T-helper 1 cell treated with Interleukin-12 subunit alpha and Interleukin-12 subunit beta and Interleukin-4 antibody, amounts not matched to agents 30 μg/mL and 1 μg/mL, for 36 hours (primary cell): ENCODE data around the gene OPN4.

ENCODE experiments used
- H3K27ac Mint-ChIP-seq: one replicate; pipeline ENCODE4 v1.8.0; 2021; ENCODE audit warnings: mild to moderate bottlenecking, mixed read lengths
- H3K27me3 Mint-ChIP-seq: one replicate; pipeline ENCODE4 v1.8.0; 2021; ENCODE audit warnings: low read depth, mixed read lengths
- H3K36me3 Mint-ChIP-seq: one replicate; pipeline ENCODE4 v1.8.0; 2021; ENCODE audit warnings: low read depth, mixed read lengths
- H3K4me1 Mint-ChIP-seq: one replicate; pipeline ENCODE4 v1.8.0; 2021; ENCODE audit warnings: low read depth, mixed read lengths
- H3K4me3 Mint-ChIP-seq: one replicate; pipeline ENCODE4 v1.8.0; 2021; ENCODE audit warnings: mild to moderate bottlenecking, moderate library complexity, mixed read lengths
- H3K9me3 Mint-ChIP-seq: one replicate; pipeline ENCODE4 v1.8.0; 2021; ENCODE audit warnings: mixed read lengths

The OPN4 gene

GRCh38 chr10:86689146-86689545 is 34.8 kb downstream of the OPN4 start:
- Mint-ChIP-seq H3K27me3 (no peaks in the 10 kb centered on the region), H3K4me3 (no peak overlapping the region), H3K36me3 (no peaks in the 10 kb centered on the region), H3K4me1 (no peaks in the 10 kb centered on the region), H3K9me3 (no peaks in the 10 kb centered on the region), H3K27ac (no peak overlapping the region)

- no peaks in the 10 kb centered on the region for H3K4me1 Mint-ChIP-seq
These were observed 35.9 kb downstream of the OPN4 start for GRCh38 chr10:86690231-86690630.

GRCh38 chr10:86690657-86691084 is 36.3 kb downstream of the OPN4 start:
- no peak overlapping the region for H3K27ac Mint-ChIP-seq
- peaks cover 4% of the 10 kb centered on the region for H3K27me3 Mint-ChIP-seq

More at GRCh38 chr10:86690231-86690630, 35.9 kb downstream of the OPN4 start:
- no peak overlapping the region for H3K27ac Mint-ChIP-seq
- no peaks in the 10 kb centered on the region for H3K27me3 Mint-ChIP-seq
- no peak overlapping the region for H3K4me3 Mint-ChIP-seq
- H3K9me3 Mint-ChIP-seq, result no peaks in the 10 kb centered on the region
- no peaks in the 10 kb centered on the region for H3K36me3 Mint-ChIP-seq

GRCh38 chr10:86691333-86692022 is 37.1 kb downstream of the OPN4 start:
- H3K9me3 Mint-ChIP-seq, result no peaks in the 10 kb centered on the region
- H3K4me1 Mint-ChIP-seq, result no peaks in the 10 kb centered on the region
- no peak overlapping the region for H3K27ac Mint-ChIP-seq
- H3K4me3 Mint-ChIP-seq, result no peak overlapping the region
- peaks cover 12% of the 10 kb centered on the region for H3K27me3 Mint-ChIP-seq
- H3K36me3 Mint-ChIP-seq, result no peaks in the 10 kb centered on the region

More at GRCh38 chr10:86690657-86691084, 36.3 kb downstream of the OPN4 start:
- Mint-ChIP-seq H3K4me3 (no peak overlapping the region), H3K36me3 (no peaks in the 10 kb centered on the region), H3K9me3 (no peaks in the 10 kb centered on the region), H3K4me1 (no peaks in the 10 kb centered on the region)

- H3K36me3 Mint-ChIP-seq, result no peaks in the 10 kb centered on the region
- H3K27me3 Mint-ChIP-seq, result peaks cover 17% of the 10 kb centered on the region
- H3K4me1 Mint-ChIP-seq, result no peaks in the 10 kb centered on the region
- no peak overlapping the region for H3K4me3 Mint-ChIP-seq
- H3K27ac Mint-ChIP-seq, result no peak overlapping the region
- no peaks in the 10 kb centered on the region for H3K9me3 Mint-ChIP-seq
These were observed 37.7 kb downstream of the OPN4 start for GRCh38 chr10:86692023-86692514.

GRCh38 chr10:86692664-86693063 is 38.3 kb downstream of the OPN4 start:
- Mint-ChIP-seq H3K27me3 (peaks cover 17% of the 10 kb centered on the region), H3K9me3 (no peaks in the 10 kb centered on the region), H3K4me3 (no peak overlapping the region), H3K36me3 (no peaks in the 10 kb centered on the region), H3K4me1 (no peaks in the 10 kb centered on the region), H3K27ac (no peak overlapping the region)

GRCh38 chr10:86693275-86693674 is 38.9 kb downstream of the OPN4 start:
- Mint-ChIP-seq H3K9me3 (no peaks in the 10 kb centered on the region), H3K27me3 (peaks cover 17% of the 10 kb centered on the region), H3K4me3 (no peak overlapping the region), H3K4me1 (no peaks in the 10 kb centered on the region), H3K27ac (no peak overlapping the region), H3K36me3 (no peaks in the 10 kb centered on the region)

GRCh38 chr10:86693721-86694369 is 39.5 kb downstream of the OPN4 start:
- Mint-ChIP-seq H3K4me1 (no peaks in the 10 kb centered on the region), H3K27ac (no peak overlapping the region), H3K9me3 (no peaks in the 10 kb centered on the region), H3K4me3 (no peak overlapping the region), H3K27me3 (peaks cover 17% of the 10 kb centered on the region), H3K36me3 (no peaks in the 10 kb centered on the region)

- H3K4me1 Mint-ChIP-seq, result no peaks in the 10 kb centered on the region
- no peak overlapping the region for H3K27ac Mint-ChIP-seq
- no peaks in the 10 kb centered on the region for H3K9me3 Mint-ChIP-seq
- H3K4me3 Mint-ChIP-seq, result no peak overlapping the region
- H3K36me3 Mint-ChIP-seq, result no peaks in the 10 kb centered on the region
- H3K27me3 Mint-ChIP-seq, result peaks cover 17% of the 10 kb centered on the region
These were observed 44.0 kb downstream of the OPN4 start for GRCh38 chr10:86698207-86698940.

- Mint-ChIP-seq H3K4me1 (no peaks in the 10 kb centered on the region), H3K4me3 (no peak overlapping the region), H3K27me3 (peaks cover 17% of the 10 kb centered on the region), H3K27ac (no peak overlapping the region), H3K9me3 (no peaks in the 10 kb centered on the region), H3K36me3 (no peaks in the 10 kb centered on the region)
These were observed 44.8 kb downstream of the OPN4 start for GRCh38 chr10:86699125-86699524.

- Mint-ChIP-seq H3K4me1 (no peaks in the 10 kb centered on the region), H3K9me3 (no peaks in the 10 kb centered on the region), H3K27ac (no peak overlapping the region), H3K4me3 (no peak overlapping the region), H3K27me3 (peaks cover 17% of the 10 kb centered on the region), H3K36me3 (no peaks in the 10 kb centered on the region)
These were observed 45.2 kb downstream of the OPN4 start for GRCh38 chr10:86699541-86699940.

GRCh38 chr10:86699991-86700840 is 45.9 kb downstream of the OPN4 start:
- no peaks in the 10 kb centered on the region for H3K36me3 Mint-ChIP-seq
- no peak overlapping the region for H3K27ac Mint-ChIP-seq
- H3K27me3 Mint-ChIP-seq, result peaks cover 17% of the 10 kb centered on the region
- no peak overlapping the region for H3K4me3 Mint-ChIP-seq
- no peaks in the 10 kb centered on the region for H3K4me1 Mint-ChIP-seq
- H3K9me3 Mint-ChIP-seq, result no peaks in the 10 kb centered on the region

GRCh38 chr10:86700851-86701617 is 46.7 kb downstream of the OPN4 start:
- Mint-ChIP-seq H3K4me3 (no peak overlapping the region), H3K27me3 (peaks cover 9% of the 10 kb centered on the region), H3K36me3 (no peaks in the 10 kb centered on the region), H3K4me1 (no peaks in the 10 kb centered on the region), H3K27ac (no peak overlapping the region), H3K9me3 (no peaks in the 10 kb centered on the region)
